ENCODE data around the gene AQP1.

DNA sequence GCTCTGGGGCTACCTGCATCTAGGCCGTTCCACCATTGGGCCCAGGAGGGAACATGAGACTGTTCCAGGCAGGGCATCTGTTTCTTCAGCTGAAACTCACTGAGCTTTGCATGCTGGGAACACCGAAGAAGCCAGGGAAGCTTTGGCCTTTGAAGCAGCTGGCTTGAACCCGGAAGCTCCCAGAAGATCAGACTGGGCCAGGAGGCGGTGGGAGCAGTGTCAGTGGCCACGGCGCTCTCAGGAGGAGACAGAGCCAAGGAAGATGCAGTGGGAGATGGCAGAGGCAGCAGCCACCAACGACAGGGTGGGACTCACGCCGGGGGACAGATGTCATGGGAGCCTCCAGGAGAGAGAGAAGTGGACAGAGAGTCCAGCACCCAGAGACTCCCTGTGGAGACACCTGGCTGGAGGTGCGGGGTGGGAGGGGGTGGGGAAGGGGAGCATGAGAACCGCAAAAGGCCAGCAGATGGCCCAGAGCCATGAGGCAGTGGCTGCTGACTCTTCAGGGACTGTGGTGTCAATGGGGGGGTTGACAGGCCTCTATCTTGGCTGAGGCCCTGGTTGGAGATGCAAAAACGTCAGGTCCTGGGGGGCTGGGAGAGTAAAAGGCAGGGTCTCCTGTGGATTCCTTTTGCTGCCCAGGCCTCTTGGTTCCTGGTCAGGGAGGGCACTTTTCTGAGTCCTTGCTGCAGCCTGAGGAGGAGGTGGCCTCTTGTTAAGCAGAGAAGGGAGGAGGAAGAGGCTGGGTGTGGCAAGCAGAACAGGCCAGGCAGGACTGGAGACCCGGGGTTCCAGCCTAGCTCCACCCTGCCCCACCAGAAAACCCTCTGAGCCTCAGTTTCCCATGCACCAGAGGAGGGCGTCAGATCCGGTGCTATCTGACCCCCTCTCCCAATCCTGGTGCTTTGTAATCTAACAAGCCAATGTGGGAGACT lies 6.3 kb upstream of the AQP1 start:
- TF ChIP-seq EZH2 (IDR thresholded peaks at IDR 0.05; ENCODE audit: borderline replicate concordance, insufficient read depth, low read depth, low read length, poor library complexity, severe bottlenecking) = no peak
- TF ChIP-seq, protein P1, sequence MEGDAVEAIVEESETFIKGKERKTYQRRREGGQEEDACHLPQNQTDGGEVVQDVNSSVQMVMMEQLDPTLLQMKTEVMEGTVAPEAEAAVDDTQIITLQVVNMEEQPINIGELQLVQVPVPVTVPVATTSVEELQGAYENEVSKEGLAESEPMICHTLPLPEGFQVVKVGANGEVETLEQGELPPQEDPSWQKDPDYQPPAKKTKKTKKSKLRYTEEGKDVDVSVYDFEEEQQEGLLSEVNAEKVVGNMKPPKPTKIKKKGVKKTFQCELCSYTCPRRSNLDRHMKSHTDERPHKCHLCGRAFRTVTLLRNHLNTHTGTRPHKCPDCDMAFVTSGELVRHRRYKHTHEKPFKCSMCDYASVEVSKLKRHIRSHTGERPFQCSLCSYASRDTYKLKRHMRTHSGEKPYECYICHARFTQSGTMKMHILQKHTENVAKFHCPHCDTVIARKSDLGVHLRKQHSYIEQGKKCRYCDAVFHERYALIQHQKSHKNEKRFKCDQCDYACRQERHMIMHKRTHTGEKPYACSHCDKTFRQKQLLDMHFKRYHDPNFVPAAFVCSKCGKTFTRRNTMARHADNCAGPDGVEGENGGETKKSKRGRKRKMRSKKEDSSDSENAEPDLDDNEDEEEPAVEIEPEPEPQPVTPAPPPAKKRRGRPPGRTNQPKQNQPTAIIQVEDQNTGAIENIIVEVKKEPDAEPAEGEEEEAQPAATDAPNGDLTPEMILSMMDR (IDR thresholded peaks at IDR 0.05) = no peak
